ENCODE measurements around the gene FUT1. TPM values are rescaled to one million over a fixed set of nuclear protein-coding genes. Genes with fewer than 3 reads are reported as not detected.

The FUT1 gene
- total and polyA plus RNA-seq, 9 of the 15 experiments (the other 6 are each of a cell fraction or from before 2014, with no cell fraction given), result 2.3 to 18.5 (median 8.8) TPM

DNA sequence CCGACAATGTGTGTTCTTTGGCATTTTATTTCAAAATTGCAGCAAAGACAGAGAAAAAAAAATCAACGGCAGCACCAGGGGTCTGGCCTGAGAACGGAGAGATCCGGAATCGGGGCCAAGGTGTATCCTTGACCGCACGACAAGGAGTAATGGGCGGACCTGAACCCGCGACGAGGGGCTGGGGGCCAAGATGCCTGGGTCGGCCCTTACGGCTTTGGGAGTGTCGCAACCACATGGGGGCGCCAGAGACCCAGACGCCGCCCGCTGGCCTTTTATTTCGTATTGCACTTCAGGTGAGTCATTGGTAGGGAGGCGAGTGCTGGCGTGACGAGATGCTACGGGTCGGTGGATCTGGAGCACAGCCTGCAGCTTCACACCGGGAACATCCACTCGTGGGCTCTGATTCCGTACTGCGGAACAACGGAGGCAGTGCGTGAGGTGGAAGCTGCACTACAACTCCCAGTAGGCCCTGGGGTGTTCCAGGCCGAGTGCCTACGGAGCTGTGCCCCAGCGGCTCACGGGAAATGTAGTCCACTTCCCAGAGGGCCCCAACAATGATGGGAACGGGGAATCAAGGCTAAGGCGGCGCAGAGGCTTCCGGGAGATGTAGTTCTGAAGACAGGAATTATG lies 42.7 kb upstream of the FUT1 start (continued):
- TF ChIP-seq, protein P1, sequence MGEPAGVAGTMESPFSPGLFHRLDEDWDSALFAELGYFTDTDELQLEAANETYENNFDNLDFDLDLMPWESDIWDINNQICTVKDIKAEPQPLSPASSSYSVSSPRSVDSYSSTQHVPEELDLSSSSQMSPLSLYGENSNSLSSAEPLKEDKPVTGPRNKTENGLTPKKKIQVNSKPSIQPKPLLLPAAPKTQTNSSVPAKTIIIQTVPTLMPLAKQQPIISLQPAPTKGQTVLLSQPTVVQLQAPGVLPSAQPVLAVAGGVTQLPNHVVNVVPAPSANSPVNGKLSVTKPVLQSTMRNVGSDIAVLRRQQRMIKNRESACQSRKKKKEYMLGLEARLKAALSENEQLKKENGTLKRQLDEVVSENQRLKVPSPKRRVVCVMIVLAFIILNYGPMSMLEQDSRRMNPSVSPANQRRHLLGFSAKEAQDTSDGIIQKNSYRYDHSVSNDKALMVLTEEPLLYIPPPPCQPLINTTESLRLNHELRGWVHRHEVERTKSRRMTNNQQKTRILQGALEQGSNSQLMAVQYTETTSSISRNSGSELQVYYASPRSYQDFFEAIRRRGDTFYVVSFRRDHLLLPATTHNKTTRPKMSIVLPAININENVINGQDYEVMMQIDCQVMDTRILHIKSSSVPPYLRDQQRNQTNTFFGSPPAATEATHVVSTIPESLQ (CRISPR knock-in tag; IDR thresholded peaks at IDR 0.05), result peak; percentile 81; the same call in 1 of the 2 replicates
- TF ChIP-seq ELF4 (CRISPR knock-in tag; IDR thresholded peaks at IDR 0.05) (peak; percentile 90; the same call in 1 of the 2 replicates), LEF1 (IDR thresholded peaks at IDR 0.05) (no peak), CREBBP (IDR thresholded peaks at IDR 0.05; ENCODE audit: low read depth, low read length) (no peak), SRF (CRISPR knock-in tag; IDR thresholded peaks at IDR 0.05) (no peak), DPF2 (IDR thresholded peaks at IDR 0.05) (no peak; the same call in 1 of the 2 replicates), TFAM (CRISPR knock-in tag; conservative IDR thresholded peaks at IDR 0.05) (no peak), POLR3A (IDR thresholded peaks at IDR 0.05; ENCODE audit: borderline replicate concordance, extremely low read depth, insufficient read depth, insufficient read length) (no peak), RBM39 (optimal IDR thresholded peaks at IDR 0.05; ENCODE audit: low read depth, low read length) (peak; percentile 71), NR4A1 (CRISPR knock-in tag; IDR thresholded peaks at IDR 0.05) (no peak), NR4A1 (tag; IDR thresholded peaks at IDR 0.05) (peak; percentile 85), STAT5A (IDR thresholded peaks at IDR 0.05; ENCODE audit: borderline replicate concordance, low read length) (no peak), YBX1 (IDR thresholded peaks at IDR 0.05) (no peak), TFE3 (CRISPR knock-in tag; IDR thresholded peaks at IDR 0.05) (no peak)
- TF ChIP-seq, protein P2, sequence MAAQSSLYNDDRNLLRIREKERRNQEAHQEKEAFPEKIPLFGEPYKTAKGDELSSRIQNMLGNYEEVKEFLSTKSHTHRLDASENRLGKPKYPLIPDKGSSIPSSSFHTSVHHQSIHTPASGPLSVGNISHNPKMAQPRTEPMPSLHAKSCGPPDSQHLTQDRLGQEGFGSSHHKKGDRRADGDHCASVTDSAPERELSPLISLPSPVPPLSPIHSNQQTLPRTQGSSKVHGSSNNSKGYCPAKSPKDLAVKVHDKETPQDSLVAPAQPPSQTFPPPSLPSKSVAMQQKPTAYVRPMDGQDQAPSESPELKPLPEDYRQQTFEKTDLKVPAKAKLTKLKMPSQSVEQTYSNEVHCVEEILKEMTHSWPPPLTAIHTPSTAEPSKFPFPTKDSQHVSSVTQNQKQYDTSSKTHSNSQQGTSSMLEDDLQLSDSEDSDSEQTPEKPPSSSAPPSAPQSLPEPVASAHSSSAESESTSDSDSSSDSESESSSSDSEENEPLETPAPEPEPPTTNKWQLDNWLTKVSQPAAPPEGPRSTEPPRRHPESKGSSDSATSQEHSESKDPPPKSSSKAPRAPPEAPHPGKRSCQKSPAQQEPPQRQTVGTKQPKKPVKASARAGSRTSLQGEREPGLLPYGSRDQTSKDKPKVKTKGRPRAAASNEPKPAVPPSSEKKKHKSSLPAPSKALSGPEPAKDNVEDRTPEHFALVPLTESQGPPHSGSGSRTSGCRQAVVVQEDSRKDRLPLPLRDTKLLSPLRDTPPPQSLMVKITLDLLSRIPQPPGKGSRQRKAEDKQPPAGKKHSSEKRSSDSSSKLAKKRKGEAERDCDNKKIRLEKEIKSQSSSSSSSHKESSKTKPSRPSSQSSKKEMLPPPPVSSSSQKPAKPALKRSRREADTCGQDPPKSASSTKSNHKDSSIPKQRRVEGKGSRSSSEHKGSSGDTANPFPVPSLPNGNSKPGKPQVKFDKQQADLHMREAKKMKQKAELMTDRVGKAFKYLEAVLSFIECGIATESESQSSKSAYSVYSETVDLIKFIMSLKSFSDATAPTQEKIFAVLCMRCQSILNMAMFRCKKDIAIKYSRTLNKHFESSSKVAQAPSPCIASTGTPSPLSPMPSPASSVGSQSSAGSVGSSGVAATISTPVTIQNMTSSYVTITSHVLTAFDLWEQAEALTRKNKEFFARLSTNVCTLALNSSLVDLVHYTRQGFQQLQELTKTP (IDR thresholded peaks at IDR 0.05; ENCODE audit: low read depth in 1 of 2, partially characterized antibody in 2 of 2), result peak; percentile 90 to 100
- TF ChIP-seq, protein P3, sequence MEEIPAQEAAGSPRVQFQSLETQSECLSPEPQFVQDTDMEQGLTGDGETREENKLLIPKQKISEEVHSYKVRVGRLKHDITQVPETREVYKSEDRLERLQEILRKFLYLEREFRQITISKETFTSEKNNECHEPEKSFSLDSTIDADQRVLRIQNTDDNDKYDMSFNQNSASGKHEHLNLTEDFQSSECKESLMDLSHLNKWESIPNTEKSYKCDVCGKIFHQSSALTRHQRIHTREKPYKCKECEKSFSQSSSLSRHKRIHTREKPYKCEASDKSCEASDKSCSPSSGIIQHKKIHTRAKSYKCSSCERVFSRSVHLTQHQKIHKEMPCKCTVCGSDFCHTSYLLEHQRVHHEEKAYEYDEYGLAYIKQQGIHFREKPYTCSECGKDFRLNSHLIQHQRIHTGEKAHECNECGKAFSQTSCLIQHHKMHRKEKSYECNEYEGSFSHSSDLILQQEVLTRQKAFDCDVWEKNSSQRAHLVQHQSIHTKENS (CRISPR knock-in tag; IDR thresholded peaks at IDR 0.05), result no peak
- TF ChIP-seq, protein P4, sequence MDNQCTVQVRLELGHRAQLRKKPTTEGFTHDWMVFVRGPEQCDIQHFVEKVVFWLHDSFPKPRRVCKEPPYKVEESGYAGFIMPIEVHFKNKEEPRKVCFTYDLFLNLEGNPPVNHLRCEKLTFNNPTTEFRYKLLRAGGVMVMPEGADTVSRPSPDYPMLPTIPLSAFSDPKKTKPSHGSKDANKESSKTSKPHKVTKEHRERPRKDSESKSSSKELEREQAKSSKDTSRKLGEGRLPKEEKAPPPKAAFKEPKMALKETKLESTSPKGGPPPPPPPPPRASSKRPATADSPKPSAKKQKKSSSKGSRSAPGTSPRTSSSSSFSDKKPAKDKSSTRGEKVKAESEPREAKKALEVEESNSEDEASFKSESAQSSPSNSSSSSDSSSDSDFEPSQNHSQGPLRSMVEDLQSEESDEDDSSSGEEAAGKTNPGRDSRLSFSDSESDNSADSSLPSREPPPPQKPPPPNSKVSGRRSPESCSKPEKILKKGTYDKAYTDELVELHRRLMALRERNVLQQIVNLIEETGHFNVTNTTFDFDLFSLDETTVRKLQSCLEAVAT (IDR thresholded peaks at IDR 0.05), result 0 out of 4 replicates have a peak, but pooled peaks of 1 of the 2 experiments have one; percentile 59

All from K562 (cell line).